BE2C (cell line): ENCODE results near the gene USP17L28. TPM values are rescaled to one million over a fixed set of nuclear protein-coding genes. Genes with fewer than 3 reads are reported as not detected.
"Not testable (repeated sequence)": the region's sequence is repeated elsewhere in the genome, so short reads cannot be mapped to it uniquely, and the experiment has no call there.

Experiments used
- DNase-seq: peaks from one replicate; pipeline ENCODE4 v3.0.0-alpha.2; 2020
- H3K27me3 ChIP-seq: fragments of 250-450 bp; sonication (Bioruptor Pico); 2 replicates; pipeline ENCODE4 v1.5.1; 2020; ENCODE audit warnings: mild to moderate bottlenecking
- H3K36me3 ChIP-seq: fragments of 250-450 bp; sonication (Bioruptor Pico); 2 replicates; pipeline ENCODE4 v1.5.1; 2020; ENCODE audit warnings: mild to moderate bottlenecking
- H3K4me1 ChIP-seq: fragments of 250-450 bp; sonication (Bioruptor Pico); 2 replicates; pipeline ENCODE4 v1.5.1; 2020
- H3K4me3 ChIP-seq: 2 replicates; pipeline ENCODE4 v1.5.1; 2011; ENCODE audit warnings: low read depth, low read length
- H3K9me3 ChIP-seq: fragments of 250-450 bp; sonication (Bioruptor Pico); 2 replicates; pipeline ENCODE4 v1.5.1; 2020
- polyA plus RNA-seq: library from polyadenylated mRNA; unstranded; fragments of >200 nt; gene quantifications from one replicate; pipeline ENCODE4 v1.2.1, GENCODE V29; 2012; ENCODE audit warnings: low read depth, missing spikeins; ENCODE audit not compliant: insufficient read length, insufficient read depth

Gene USP17L28, protein sequence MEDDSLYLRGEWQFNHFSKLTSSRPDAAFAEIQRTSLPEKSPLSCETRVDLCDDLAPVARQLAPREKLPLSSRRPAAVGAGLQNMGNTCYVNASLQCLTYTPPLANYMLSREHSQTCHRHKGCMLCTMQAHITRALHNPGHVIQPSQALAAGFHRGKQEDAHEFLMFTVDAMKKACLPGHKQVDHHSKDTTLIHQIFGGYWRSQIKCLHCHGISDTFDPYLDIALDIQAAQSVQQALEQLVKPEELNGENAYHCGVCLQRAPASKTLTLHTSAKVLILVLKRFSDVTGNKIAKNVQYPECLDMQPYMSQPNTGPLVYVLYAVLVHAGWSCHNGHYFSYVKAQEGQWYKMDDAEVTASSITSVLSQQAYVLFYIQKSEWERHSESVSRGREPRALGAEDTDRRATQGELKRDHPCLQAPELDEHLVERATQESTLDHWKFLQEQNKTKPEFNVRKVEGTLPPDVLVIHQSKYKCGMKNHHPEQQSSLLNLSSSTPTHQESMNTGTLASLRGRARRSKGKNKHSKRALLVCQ
- not detected for polyA plus RNA-seq

DNA sequence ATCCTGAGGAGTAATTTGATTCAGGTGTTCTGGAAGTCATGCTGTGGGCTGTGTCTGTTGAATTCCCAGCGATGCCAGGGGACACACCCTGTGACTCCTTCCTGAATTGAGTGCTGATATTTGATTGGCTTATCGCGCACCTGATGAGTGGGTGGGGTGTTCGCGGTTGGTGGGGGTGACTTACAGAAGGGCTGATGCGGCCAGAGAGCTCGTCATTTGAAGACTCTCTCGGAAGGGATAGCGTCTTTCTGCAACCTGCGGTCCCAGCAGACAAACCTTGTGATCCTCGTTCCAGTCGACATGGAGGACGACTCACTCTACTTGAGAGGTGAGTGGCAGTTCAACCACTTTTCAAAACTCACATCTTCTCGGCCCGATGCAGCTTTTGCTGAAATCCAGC, at the start of gene USP17L28:
USP17L28 (plus strand) TSS at position 301 of the 400 bp plus-strand sequence; CDS start at position 301, 0 bp downstream.
- not testable (repeated sequence) for H3K27me3 ChIP-seq, H3K4me3 ChIP-seq, H3K9me3 ChIP-seq, DNase-seq, H3K4me1 ChIP-seq, H3K36me3 ChIP-seq

DNA sequence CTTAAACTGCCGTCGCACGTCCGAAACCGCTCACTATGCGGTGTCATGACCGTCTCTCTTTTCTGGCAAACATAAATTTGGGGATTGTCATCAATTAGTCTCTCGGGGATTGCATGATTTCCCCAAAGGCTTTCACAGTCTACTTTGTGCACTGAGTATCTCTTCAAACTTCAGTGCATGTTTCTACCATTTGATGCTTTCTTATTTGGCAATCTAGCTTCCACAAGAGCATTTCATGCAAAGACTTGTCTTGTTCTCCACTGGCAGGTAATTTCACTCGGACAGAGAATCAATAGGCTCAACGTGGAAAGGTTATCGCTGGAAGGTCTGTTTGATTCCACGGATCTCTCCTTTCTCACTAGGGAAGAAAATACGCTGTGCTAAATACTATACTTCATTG, 24.5 kb upstream of the USP17L28 start:
- not testable (repeated sequence) for H3K4me3 ChIP-seq, H3K27me3 ChIP-seq, H3K4me1 ChIP-seq, H3K9me3 ChIP-seq, DNase-seq, H3K36me3 ChIP-seq

DNA sequence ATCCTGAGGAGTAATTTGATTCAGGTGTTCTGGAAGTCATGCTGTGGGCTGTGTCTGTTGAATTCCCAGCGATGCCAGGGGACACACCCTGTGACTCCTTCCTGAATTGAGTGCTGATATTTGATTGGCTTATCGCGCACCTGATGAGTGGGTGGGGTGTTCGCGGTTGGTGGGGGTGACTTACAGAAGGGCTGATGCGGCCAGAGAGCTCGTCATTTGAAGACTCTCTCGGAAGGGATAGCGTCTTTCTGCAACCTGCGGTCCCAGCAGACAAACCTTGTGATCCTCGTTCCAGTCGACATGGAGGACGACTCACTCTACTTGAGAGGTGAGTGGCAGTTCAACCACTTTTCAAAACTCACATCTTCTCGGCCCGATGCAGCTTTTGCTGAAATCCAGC, 23.8 kb upstream of the USP17L28 start, which contains the start of gene USP17L24:
USP17L24 (plus strand) TSS at position 301 of the 400 bp plus-strand sequence; CDS start at position 301, 0 bp downstream.
- H3K27me3 ChIP-seq, H3K36me3 ChIP-seq, DNase-seq, H3K4me3 ChIP-seq, H3K4me1 ChIP-seq, H3K9me3 ChIP-seq: not testable (repeated sequence)

DNA sequence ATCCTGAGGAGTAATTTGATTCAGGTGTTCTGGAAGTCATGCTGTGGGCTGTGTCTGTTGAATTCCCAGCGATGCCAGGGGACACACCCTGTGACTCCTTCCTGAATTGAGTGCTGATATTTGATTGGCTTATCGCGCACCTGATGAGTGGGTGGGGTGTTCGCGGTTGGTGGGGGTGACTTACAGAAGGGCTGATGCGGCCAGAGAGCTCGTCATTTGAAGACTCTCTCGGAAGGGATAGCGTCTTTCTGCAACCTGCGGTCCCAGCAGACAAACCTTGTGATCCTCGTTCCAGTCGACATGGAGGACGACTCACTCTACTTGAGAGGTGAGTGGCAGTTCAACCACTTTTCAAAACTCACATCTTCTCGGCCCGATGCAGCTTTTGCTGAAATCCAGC, 19.1 kb upstream of the USP17L28 start, which contains the start of gene USP17L25:
USP17L25 (plus strand) TSS at position 301 of the 400 bp plus-strand sequence; CDS start at position 301, 0 bp downstream.
- not testable (repeated sequence) for H3K9me3 ChIP-seq, H3K27me3 ChIP-seq, H3K4me1 ChIP-seq, DNase-seq, H3K36me3 ChIP-seq, H3K4me3 ChIP-seq

DNA sequence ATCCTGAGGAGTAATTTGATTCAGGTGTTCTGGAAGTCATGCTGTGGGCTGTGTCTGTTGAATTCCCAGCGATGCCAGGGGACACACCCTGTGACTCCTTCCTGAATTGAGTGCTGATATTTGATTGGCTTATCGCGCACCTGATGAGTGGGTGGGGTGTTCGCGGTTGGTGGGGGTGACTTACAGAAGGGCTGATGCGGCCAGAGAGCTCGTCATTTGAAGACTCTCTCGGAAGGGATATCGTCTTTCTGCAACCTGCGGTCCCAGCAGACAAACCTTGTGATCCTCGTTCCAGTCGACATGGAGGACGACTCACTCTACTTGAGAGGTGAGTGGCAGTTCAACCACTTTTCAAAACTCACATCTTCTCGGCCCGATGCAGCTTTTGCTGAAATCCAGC, 14.3 kb upstream of the USP17L28 start, which contains the start of gene USP17L26:
USP17L26 (plus strand) TSS at position 301 of the 400 bp plus-strand sequence; CDS start at position 301, 0 bp downstream.
- H3K27me3 ChIP-seq, H3K4me3 ChIP-seq, H3K36me3 ChIP-seq, H3K9me3 ChIP-seq, H3K4me1 ChIP-seq, DNase-seq: not testable (repeated sequence)

DNA sequence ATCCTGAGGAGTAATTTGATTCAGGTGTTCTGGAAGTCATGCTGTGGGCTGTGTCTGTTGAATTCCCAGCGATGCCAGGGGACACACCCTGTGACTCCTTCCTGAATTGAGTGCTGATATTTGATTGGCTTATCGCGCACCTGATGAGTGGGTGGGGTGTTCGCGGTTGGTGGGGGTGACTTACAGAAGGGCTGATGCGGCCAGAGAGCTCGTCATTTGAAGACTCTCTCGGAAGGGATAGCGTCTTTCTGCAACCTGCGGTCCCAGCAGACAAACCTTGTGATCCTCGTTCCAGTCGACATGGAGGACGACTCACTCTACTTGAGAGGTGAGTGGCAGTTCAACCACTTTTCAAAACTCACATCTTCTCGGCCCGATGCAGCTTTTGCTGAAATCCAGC, 9.6 kb upstream of the USP17L28 start, which contains the start of gene USP17L5:
USP17L5 (plus strand) TSS at position 301 of the 400 bp plus-strand sequence; CDS start at position 301, 0 bp downstream.
- not testable (repeated sequence) for DNase-seq, H3K36me3 ChIP-seq, H3K4me3 ChIP-seq, H3K27me3 ChIP-seq, H3K9me3 ChIP-seq, H3K4me1 ChIP-seq

DNA sequence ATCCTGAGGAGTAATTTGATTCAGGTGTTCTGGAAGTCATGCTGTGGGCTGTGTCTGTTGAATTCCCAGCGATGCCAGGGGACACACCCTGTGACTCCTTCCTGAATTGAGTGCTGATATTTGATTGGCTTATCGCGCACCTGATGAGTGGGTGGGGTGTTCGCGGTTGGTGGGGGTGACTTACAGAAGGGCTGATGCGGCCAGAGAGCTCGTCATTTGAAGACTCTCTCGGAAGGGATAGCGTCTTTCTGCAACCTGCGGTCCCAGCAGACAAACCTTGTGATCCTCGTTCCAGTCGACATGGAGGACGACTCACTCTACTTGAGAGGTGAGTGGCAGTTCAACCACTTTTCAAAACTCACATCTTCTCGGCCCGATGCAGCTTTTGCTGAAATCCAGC, 4.8 kb upstream of the USP17L28 start, which contains the start of gene USP17L27:
USP17L27 (plus strand) TSS at position 301 of the 400 bp plus-strand sequence; CDS start at position 301, 0 bp downstream.
- not testable (repeated sequence) for DNase-seq, H3K4me1 ChIP-seq, H3K36me3 ChIP-seq, H3K27me3 ChIP-seq, H3K9me3 ChIP-seq, H3K4me3 ChIP-seq

DNA sequence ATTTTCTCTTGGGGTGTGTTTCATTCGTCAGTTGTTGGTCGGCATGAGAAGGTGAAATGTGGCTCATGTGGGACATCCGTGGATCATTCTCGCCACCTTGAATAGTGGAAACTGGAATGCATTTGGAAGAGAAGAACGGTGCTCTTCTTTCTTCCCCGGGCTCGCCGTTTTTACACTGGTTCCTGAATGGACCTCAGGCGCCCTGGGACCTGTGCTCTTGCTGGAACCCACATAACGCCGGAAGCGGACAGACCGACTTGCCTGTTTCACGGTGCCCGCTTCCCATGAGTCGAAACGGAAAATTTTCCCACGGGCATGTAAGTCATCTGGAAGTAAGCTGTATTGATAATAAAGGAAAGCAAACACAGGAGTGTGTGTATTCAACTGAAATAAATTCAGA, 2.2 kb downstream of the USP17L28 start:
- H3K4me3 ChIP-seq, result not testable (repeated sequence)
- peak; percentile 33 for DNase-seq

DNA sequence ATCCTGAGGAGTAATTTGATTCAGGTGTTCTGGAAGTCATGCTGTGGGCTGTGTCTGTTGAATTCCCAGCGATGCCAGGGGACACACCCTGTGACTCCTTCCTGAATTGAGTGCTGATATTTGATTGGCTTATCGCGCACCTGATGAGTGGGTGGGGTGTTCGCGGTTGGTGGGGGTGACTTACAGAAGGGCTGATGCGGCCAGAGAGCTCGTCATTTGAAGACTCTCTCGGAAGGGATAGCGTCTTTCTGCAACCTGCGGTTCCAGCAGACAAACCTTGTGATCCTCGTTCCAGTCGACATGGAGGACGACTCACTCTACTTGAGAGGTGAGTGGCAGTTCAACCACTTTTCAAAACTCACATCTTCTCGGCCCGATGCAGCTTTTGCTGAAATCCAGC, 4.6 kb downstream of the USP17L28 start, which contains the start of gene USP17L29:
USP17L29 (plus strand) TSS at position 301 of the 400 bp plus-strand sequence; CDS start at position 301, 0 bp downstream.
- H3K36me3 ChIP-seq, H3K4me3 ChIP-seq, H3K9me3 ChIP-seq, H3K27me3 ChIP-seq, DNase-seq, H3K4me1 ChIP-seq: not testable (repeated sequence)

More for the DNA sequence above, 2.2 kb downstream of the USP17L28 start:
- not testable (repeated sequence) for H3K27me3 ChIP-seq, H3K9me3 ChIP-seq, H3K36me3 ChIP-seq, H3K4me1 ChIP-seq

DNA sequence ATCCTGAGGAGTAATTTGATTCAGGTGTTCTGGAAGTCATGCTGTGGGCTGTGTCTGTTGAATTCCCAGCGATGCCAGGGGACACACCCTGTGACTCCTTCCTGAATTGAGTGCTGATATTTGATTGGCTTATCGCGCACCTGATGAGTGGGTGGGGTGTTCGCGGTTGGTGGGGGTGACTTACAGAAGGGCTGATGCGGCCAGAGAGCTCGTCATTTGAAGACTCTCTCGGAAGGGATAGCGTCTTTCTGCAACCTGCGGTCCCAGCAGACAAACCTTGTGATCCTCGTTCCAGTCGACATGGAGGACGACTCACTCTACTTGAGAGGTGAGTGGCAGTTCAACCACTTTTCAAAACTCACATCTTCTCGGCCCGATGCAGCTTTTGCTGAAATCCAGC, 14.1 kb downstream of the USP17L28 start, which contains the start of gene USP17L30:
USP17L30 (plus strand) TSS at position 301 of the 400 bp plus-strand sequence; CDS start at position 301, 0 bp downstream.
- not testable (repeated sequence) for DNase-seq, H3K27me3 ChIP-seq, H3K9me3 ChIP-seq

DNA sequence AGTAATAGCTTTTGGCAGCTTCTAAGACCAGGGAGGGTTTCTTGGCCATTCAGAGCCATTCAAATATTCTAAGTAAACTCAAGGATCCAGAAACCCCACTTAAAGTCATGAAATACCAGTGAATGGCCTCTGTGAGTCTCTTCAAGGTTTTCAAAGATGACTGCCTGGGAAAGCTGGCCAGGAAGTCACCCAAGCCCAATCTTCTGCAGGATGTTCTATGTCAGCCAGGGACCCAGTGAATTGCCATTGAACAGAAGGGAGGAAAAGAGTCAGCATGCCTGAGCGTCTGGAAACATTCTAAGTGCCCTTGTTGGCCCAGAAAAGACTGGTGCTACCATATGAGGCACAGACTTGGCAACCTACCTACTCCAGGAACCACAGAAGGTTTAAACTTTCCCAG, 31.2 kb downstream of the USP17L28 start:
- not testable (repeated sequence) for H3K4me1 ChIP-seq, H3K4me3 ChIP-seq, DNase-seq

More for the DNA sequence above, 14.1 kb downstream of the USP17L28 start, which contains the start of gene USP17L30:
- not testable (repeated sequence) for H3K4me1 ChIP-seq, H3K4me3 ChIP-seq, H3K36me3 ChIP-seq

More for the DNA sequence above, 31.2 kb downstream of the USP17L28 start:
- H3K27me3 ChIP-seq, H3K36me3 ChIP-seq, H3K9me3 ChIP-seq: not testable (repeated sequence)
